Neural cell (in vitro differentiated cells): ENCODE results near the gene MCTP2. TPM values are rescaled to one million over a fixed set of nuclear protein-coding genes. Genes with fewer than 3 reads are reported as not detected.

Experiments used
- H2AFZ ChIP-seq: fragments of 200-600, 300-800 bp; sonication (generic), shearing (Covaris generic); 2 replicates; pipeline ENCODE4 v1.6.0; 2014; ENCODE audit warnings: low read depth, mild to moderate bottlenecking, antibody characterized with exemption, low read length, moderate library complexity
- H3F3A ChIP-seq: fragments of 200-600 bp; shearing (Covaris generic); 2 replicates; pipeline ENCODE4 v1.6.1; 2016; ENCODE audit warnings: mild to moderate bottlenecking, moderate library complexity, mixed read lengths, antibody characterized with exemption, low read length; ENCODE audit not compliant: insufficient read depth, poor library complexity, severe bottlenecking
- H3K27ac ChIP-seq: fragments of 200-600, 300-800 bp; sonication (generic), shearing (Covaris generic); 2 replicates; pipeline ENCODE4 v1.5.1; 2014; ENCODE audit warnings: mild to moderate bottlenecking, low read length, moderate library complexity
- H3K27me3 ChIP-seq: fragments of 300-800, 200-600 bp; sonication (generic), shearing (Covaris generic); 2 replicates; pipeline ENCODE4 v1.6.0; 2014; ENCODE audit warnings: mild to moderate bottlenecking, low read depth, low read length, moderate library complexity; ENCODE audit not compliant: insufficient read depth
- H3K36me3 ChIP-seq: fragments of 300-800, 200-600 bp; sonication (generic), shearing (Covaris generic); 2 replicates; pipeline ENCODE4 v1.5.1; 2014; ENCODE audit warnings: mild to moderate bottlenecking, antibody characterized with exemption, low read length, moderate library complexity; ENCODE audit not compliant: insufficient read depth
- H3K4me2 ChIP-seq: fragments of 300-800, 200-600 bp; sonication (generic), shearing (Covaris generic); 2 replicates; pipeline ENCODE4 v1.6.0; 2014; ENCODE audit warnings: mild to moderate bottlenecking, low read length
- H3K4me3 ChIP-seq: fragments of 300-800, 200-600 bp; sonication (generic), shearing (Covaris generic); 2 replicates; pipeline ENCODE4 v1.5.1; 2014; ENCODE audit warnings: mild to moderate bottlenecking, low read length, moderate library complexity
- H3K79me2 ChIP-seq: fragments of 200-600 bp; shearing (Covaris generic); replicated peaks from 2 replicates; pipeline ENCODE4 v1.6.0; 2014; ENCODE audit warnings: mild to moderate bottlenecking, low read length, moderate library complexity; ENCODE audit not compliant: insufficient read depth
- H3K9ac ChIP-seq: fragments of 300-800, 200-600 bp; sonication (generic), shearing (Covaris generic); 2 replicates; pipeline ENCODE4 v1.6.1; 2016; ENCODE audit warnings: mild to moderate bottlenecking, low read length, mixed read lengths
- H3K9me2 ChIP-seq: fragments of 200-600 bp; shearing (Covaris generic); 2 replicates; pipeline ENCODE4 v1.6.1; 2016; ENCODE audit warnings: mild to moderate bottlenecking, low read length, mixed read lengths; ENCODE audit not compliant: insufficient read depth
- H3K9me3 ChIP-seq: fragments of 200-600, 300-800 bp; sonication (generic), shearing (Covaris generic); 2 replicates; pipeline ENCODE4 v1.6.1; 2016; ENCODE audit warnings: mild to moderate bottlenecking, mixed run types, low read length, moderate library complexity, mixed read lengths
- H4K20me1 ChIP-seq: fragments of 200-600 bp; shearing (Covaris generic); 2 replicates; pipeline ENCODE4 v1.6.1; 2016; ENCODE audit warnings: mild to moderate bottlenecking, mixed run types; ENCODE audit not compliant: insufficient read depth
- CTCF ChIP-seq: fragments of 450-650 bp; IDR thresholded peaks from 2 replicates; pipeline ENCODE4 v1.5.1; 2014; ENCODE audit warnings: antibody characterized with exemption, mild to moderate bottlenecking, moderate library complexity; ENCODE audit not compliant: poor library complexity, severe bottlenecking
- EP300 ChIP-seq: fragments of 450-650 bp; conservative IDR thresholded peaks from 2 replicates; pipeline ENCODE4 v1.6.1; 2014; ENCODE audit warnings: antibody characterized with exemption, mild to moderate bottlenecking, moderate library complexity; ENCODE audit not compliant: poor library complexity, severe bottlenecking
- EZH2 ChIP-seq: fragments of 200-600, 300-800 bp; shearing (Covaris generic), sonication (generic); IDR thresholded peaks from 2 replicates; pipeline ENCODE4 v1.6.1; 2014; ENCODE audit warnings: antibody characterized with exemption, low read length, borderline replicate concordance, mild to moderate bottlenecking; ENCODE audit not compliant: insufficient read depth, poor library complexity, severe bottlenecking
- MXI1 ChIP-seq: fragments of 450-650 bp; conservative IDR thresholded peaks from 2 replicates; pipeline ENCODE4 v1.6.1; 2014; ENCODE audit warnings: antibody characterized with exemption, mild to moderate bottlenecking; ENCODE audit not compliant: poor library complexity, severe bottlenecking
- POLR2AphosphoS5 ChIP-seq: IDR thresholded peaks from 2 replicates; pipeline ENCODE4 v1.6.1; 2012
- RAD21 ChIP-seq: fragments of 450-650 bp; conservative IDR thresholded peaks from 2 replicates; pipeline ENCODE4 v1.6.1; 2014; ENCODE audit warnings: antibody characterized with exemption, mild to moderate bottlenecking, moderate library complexity
- REST ChIP-seq: IDR thresholded peaks from 2 replicates; pipeline ENCODE4 v1.6.1; 2012; ENCODE audit warnings: borderline replicate concordance
- SMC3 ChIP-seq: fragments of 450-650 bp; conservative IDR thresholded peaks from 2 replicates; pipeline ENCODE4 v1.6.1; 2014; ENCODE audit warnings: antibody characterized with exemption, mild to moderate bottlenecking, moderate library complexity; ENCODE audit not compliant: poor library complexity
- TAF1 ChIP-seq: IDR thresholded peaks from 2 replicates; pipeline ENCODE4 v1.6.1; 2012; ENCODE audit warnings: low read depth
- polyA plus RNA-seq: library from polyadenylated mRNA; depleted of rRNA; stranded (reverse); fragments of >200 nt; gene quantifications from 2 replicates; pipeline ENCODE4 v1.2.3, GENCODE V29; 2014

The MCTP2 gene
- polyA plus RNA-seq, 1 donor from 2014 or later, result not detected

- H3F3A ChIP-seq, result no peaks in the 10 kb centered on the region
- H3K9me2 ChIP-seq, result no peaks in the 10 kb centered on the region
- H3K4me2 ChIP-seq, result no peak overlapping the region
- H3K27me3 ChIP-seq, result peaks cover 5% of the 10 kb centered on the region
- H3K9ac ChIP-seq, result no peak overlapping the region
- H3K9me3 ChIP-seq, result no peaks in the 10 kb centered on the region
- no peaks in the 10 kb centered on the region for H4K20me1 ChIP-seq
- no peaks in the 10 kb centered on the region for H3K36me3 ChIP-seq
- H3K4me3 ChIP-seq, result no peak overlapping the region
- no peak overlapping the region for H3K27ac ChIP-seq
- H3K79me2 ChIP-seq, result no peaks in the 10 kb centered on the region
- H2AFZ ChIP-seq, result no peak overlapping the region
- TF ChIP-seq REST, result no peak
- no peak for TF ChIP-seq RAD21
- no peak for TF ChIP-seq SMC3
- no peak for TF ChIP-seq POLR2AphosphoS5
- no peak for TF ChIP-seq TAF1
- no peak for TF ChIP-seq MXI1
- TF ChIP-seq CTCF, result no peak
- TF ChIP-seq EZH2, result no peak
- TF ChIP-seq EP300, result no peak
These were observed 172.0 kb downstream of the MCTP2 start for GRCh38 chr15:94403331-94403730.

- Histone ChIP-seq H3F3A (no peaks in the 10 kb centered on the region), H3K36me3 (no peaks in the 10 kb centered on the region), H3K9me2 (no peaks in the 10 kb centered on the region), H3K27ac (no peak overlapping the region), H3K9ac (no peak overlapping the region), H3K79me2 (no peaks in the 10 kb centered on the region), H3K27me3 (peaks cover 7% of the 10 kb centered on the region), H3K4me2 (no peak overlapping the region), H2AFZ (no peak overlapping the region), H3K9me3 (no peaks in the 10 kb centered on the region), H4K20me1 (no peaks in the 10 kb centered on the region), H3K4me3 (no peak overlapping the region)
- TF ChIP-seq SMC3, result no peak
- no peak for TF ChIP-seq MXI1
- TF ChIP-seq POLR2AphosphoS5, result peak; percentile 86
- TF ChIP-seq CTCF, result no peak
- peak; percentile 97 for TF ChIP-seq EP300
- no peak for TF ChIP-seq TAF1
- no peak for TF ChIP-seq EZH2
- no peak for TF ChIP-seq RAD21
- TF ChIP-seq REST, result no peak
These were observed 173.4 kb downstream of the MCTP2 start for GRCh38 chr15:94404733-94405283.
